ENCODE measurements around the gene CBR1. TPM values are rescaled to one million over a fixed set of nuclear protein-coding genes. Genes with fewer than 3 reads are reported as not detected.

CBR1 gene
- total and polyA plus RNA-seq, 3 donors from 2014 or later, result 44.1 to 137 (median 78.9) TPM

DNA sequence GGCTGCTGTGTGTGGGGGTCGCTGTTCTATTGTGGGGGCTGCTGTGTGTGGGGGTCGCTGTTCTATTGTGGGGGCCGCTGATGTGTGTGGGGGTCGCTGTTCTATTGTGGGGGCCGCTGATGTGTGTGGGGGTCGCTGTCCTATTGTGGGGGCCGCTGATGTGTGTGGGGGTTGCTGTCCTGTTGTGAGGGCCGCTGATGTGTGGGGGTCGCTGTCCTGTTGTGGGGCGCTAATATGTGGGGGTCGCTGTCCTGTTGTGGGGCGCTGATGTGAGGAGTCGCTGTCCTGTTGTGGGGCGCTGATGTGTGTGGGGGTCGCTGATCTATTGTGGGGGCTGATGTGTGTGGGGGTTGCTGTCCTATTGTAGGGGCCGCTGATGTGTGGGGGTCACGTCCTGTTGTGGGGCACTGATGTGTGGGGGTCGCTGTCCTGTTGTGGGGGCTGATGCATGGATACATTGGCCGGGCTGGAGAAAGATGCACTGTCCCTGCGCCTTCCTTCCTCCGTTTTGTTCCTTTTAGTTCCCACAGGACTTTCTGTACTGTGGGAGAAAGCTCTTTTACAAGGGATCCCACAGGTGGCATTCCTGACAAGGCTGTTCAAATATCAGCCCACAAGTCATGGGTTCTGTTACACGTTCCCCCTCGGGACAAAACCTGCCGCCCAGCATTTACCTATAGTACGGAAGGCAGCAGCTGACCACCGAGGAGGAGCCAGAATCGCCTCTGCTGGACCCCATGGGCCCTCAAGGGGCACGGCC, 37.0 kb upstream of the CBR1 start:
- TF ChIP-seq POLR2A (IDR thresholded peaks at IDR 0.05), result no peak
- TF ChIP-seq, protein P1, sequence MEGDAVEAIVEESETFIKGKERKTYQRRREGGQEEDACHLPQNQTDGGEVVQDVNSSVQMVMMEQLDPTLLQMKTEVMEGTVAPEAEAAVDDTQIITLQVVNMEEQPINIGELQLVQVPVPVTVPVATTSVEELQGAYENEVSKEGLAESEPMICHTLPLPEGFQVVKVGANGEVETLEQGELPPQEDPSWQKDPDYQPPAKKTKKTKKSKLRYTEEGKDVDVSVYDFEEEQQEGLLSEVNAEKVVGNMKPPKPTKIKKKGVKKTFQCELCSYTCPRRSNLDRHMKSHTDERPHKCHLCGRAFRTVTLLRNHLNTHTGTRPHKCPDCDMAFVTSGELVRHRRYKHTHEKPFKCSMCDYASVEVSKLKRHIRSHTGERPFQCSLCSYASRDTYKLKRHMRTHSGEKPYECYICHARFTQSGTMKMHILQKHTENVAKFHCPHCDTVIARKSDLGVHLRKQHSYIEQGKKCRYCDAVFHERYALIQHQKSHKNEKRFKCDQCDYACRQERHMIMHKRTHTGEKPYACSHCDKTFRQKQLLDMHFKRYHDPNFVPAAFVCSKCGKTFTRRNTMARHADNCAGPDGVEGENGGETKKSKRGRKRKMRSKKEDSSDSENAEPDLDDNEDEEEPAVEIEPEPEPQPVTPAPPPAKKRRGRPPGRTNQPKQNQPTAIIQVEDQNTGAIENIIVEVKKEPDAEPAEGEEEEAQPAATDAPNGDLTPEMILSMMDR (IDR thresholded peaks at IDR 0.05), result no peak
- intact Hi-C loops (cut with DNase I; ENCODE audit: low total_unique reads), result no loop called here
- Histone ChIP-seq H3K4me1 (no peaks in the 10 kb centered on the region), H3K36me3 (ENCODE audit: low read depth, missing control alignments) (no peaks in the 10 kb centered on the region), H3K9me3 (no peaks in the 10 kb centered on the region), H3K27me3 (no peaks in the 10 kb centered on the region), H3K27ac (no peak overlapping the region), H3K4me3 (no peak overlapping the region)
- no peak for DNase-seq
- WGBS, 2 donors, result 82 to 84% methylated on average over 20 to 28 of the region's 28 CpGs

DNA sequence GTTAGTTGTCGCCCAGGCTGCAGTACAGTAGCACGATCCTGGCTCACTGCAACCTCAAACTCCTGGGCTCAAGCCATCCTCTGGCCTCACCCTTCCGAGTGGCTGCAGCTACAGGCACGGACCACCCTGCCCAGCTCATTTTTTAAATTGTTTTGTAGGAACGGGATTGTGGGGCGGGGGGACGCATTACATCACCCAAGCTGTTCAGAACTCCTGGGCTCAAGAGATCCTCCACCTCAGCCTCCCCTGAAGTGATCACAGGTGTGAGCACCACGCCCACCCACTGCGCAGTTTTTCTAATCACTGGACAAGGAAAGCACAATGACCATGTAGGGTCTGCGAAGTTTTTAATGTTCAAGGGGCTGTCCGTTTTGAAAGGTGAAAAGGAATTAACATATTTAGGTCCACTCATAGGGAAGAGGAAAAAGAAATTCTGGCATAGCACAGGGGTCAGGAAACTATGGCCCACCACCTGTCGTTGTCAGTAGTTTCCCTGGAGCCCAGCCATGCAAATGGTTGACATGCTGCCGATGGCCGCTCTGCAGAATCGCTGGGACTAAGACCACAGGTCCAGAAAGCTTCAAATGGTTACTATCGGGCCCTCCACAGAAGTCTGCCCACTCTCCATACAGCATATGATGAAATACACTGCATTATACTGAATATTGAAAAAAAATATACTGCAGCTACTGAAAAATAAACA, 35.5 kb upstream of the CBR1 start:
- WGBS, 2 donors, result 86 to 92% methylated on average over 16 of the region's 16 CpGs

DNA sequence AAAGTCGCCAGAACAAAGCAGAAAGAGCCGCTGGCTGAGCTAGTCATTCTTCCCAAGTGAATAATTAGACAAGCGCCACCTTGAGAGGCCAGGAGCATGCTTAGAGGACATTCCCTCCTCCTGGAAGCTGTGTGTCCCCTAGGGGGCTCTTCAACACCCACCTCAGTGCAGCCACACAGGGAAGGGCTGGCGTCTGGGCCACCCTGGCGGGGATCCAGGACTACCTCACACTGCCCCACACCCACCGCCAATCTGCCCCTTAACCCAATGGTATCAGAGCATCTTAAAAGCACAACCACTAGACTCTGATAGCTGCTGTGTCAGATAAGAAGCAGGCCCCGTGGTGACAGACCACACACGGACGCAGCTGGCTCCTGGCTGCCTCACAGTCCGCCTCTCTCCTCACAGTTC, 34.4 kb upstream of the CBR1 start:
- no peak for DNase-seq
- Histone ChIP-seq H3K36me3 (ENCODE audit: low read depth, missing control alignments) (no peaks in the 10 kb centered on the region), H3K27ac (no peak overlapping the region), H3K27me3 (no peaks in the 10 kb centered on the region), H3K4me1 (no peaks in the 10 kb centered on the region), H3K9me3 (no peaks in the 10 kb centered on the region), H3K4me3 (no peak overlapping the region)
- 85 to 86% methylated on average over 6 to 10 of the region's 10 CpGs for WGBS, 2 donors
- intact Hi-C loops (cut with DNase I; ENCODE audit: low total_unique reads), result no loop called here
- TF ChIP-seq, protein P1 (IDR thresholded peaks at IDR 0.05), result no peak
- no peak for TF ChIP-seq POLR2A (IDR thresholded peaks at IDR 0.05)

More for the DNA sequence above, 35.5 kb upstream of the CBR1 start:
- DNase-seq, result no peak
- Histone ChIP-seq H3K36me3 (ENCODE audit: low read depth, missing control alignments) (no peaks in the 10 kb centered on the region), H3K27me3 (no peaks in the 10 kb centered on the region), H3K27ac (no peak overlapping the region), H3K4me3 (no peak overlapping the region), H3K9me3 (no peaks in the 10 kb centered on the region), H3K4me1 (no peaks in the 10 kb centered on the region)
- intact Hi-C loops (cut with DNase I; ENCODE audit: low total_unique reads), result no loop called here
- TF ChIP-seq POLR2A (IDR thresholded peaks at IDR 0.05), result no peak
- TF ChIP-seq, protein P1 (IDR thresholded peaks at IDR 0.05), result no peak

DNA sequence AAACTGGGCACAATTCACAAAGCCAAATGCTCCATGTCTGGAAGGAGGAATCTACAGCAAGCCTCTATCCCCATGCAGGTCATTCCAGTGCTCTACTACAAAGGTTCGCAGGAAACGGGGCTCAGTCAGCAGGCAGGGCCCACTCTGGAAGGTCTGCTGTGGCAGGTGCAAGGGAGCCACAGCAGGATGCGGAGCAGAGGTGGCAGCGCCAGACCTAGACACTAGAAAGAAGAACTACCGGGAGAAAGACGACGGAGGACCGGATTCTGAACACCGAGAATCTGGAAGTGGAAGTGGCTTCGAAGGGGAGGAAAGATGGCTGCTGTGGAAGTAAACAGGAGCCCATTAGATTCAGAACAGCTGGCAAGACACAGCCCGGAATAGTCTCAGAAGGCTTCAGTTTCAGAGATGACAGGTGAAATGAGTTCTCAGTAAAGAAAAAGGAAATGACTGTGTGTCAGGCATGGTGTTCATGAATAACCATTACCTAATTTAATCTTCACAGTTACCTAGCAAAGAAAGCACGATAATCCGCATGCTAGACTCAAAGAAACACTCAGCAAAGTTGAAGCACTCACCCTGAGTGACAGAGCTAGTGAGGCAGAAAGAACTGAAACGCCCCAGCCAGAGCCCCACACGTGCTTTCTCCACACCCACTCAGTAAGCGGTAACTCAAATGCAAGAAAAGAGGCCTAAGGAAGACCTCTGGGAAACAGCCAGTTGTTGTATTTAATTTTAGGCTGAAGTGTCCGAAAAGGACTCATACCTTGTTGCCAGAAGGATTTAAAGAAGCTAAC, 30.9 kb upstream of the CBR1 start:
- no peak for TF ChIP-seq POLR2A (IDR thresholded peaks at IDR 0.05)
- TF ChIP-seq, protein P1 (IDR thresholded peaks at IDR 0.05), result no peak
- Histone ChIP-seq H3K27me3 (no peaks in the 10 kb centered on the region), H3K27ac (peak overlapping the region in 1 of 2 donors; percentile 19), H3K4me1 (no peaks in the 10 kb centered on the region), H3K4me3 (no peak overlapping the region), H3K9me3 (no peaks in the 10 kb centered on the region), H3K36me3 (ENCODE audit: low read depth, missing control alignments) (no peaks in the 10 kb centered on the region)
- intact Hi-C loops (cut with DNase I; ENCODE audit: low total_unique reads), result no loop called here
- WGBS, 2 donors, result 89 to 91% methylated on average over 17 of the region's 17 CpGs
- no peak for DNase-seq

Measured in testis (tissue), 3 donors.